Breast epithelium (tissue), 4 donors: Measurements from ENCODE around the gene ARHGAP31. TPM values are rescaled to one million over a fixed set of nuclear protein-coding genes. Genes with fewer than 3 reads are reported as not detected.
"Not testable (repeated sequence)": the region's sequence is repeated elsewhere in the genome, so short reads cannot be mapped to it uniquely, and the experiment has no call there.

Source experiments
- DNase-seq, 2 donors: peaks; one replicate each; pipeline ENCODE4 v3.0.0-alpha.2; 2019; ENCODE audit warnings: low spot score in 2 of 2
- H3K27ac ChIP-seq, 2 donors: fragments of 200-600 bp; sonication (generic) in 1 of 2; one replicate each; pipeline ENCODE4 v1.5.1; 2016 to 2019; ENCODE audit warnings: mild to moderate bottlenecking in 1 of 2
- H3K27me3 ChIP-seq, 2 donors: fragments of 200-600 bp; sonication (generic) in 1 of 2; one replicate each; pipeline versions ENCODE4 v1.5.1 to v1.6.0; 2017 to 2019; ENCODE audit warnings: control low read depth in 1 of 2, mild to moderate bottlenecking in 1 of 2
- H3K36me3 ChIP-seq: fragments of 200-600 bp; one replicate; pipeline ENCODE4 v1.5.1; 2019
- H3K4me1 ChIP-seq, 2 donors: fragments of 200-600 bp; sonication (generic); one replicate each; pipeline ENCODE4 v1.5.1; 2016 to 2019; ENCODE audit warnings: control low read depth in 1 of 2
- H3K4me3 ChIP-seq, 3 donors: fragments of 200-600 bp; sonication (generic); 1 replicate in 2 of 3; 2 replicates in 1 of 3; pipeline ENCODE4 v1.5.1; 2016 to 2019; ENCODE audit warnings: mild to moderate bottlenecking in 3 of 3, moderate library complexity in 2 of 3
- H3K9me3 ChIP-seq, 2 donors: fragments of 200-600 bp; sonication (generic) in 1 of 2; one replicate each; pipeline ENCODE4 v1.5.1; 2016 to 2019; ENCODE audit warnings: control low read depth in 1 of 2
- CTCF ChIP-seq, 3 donors: fragments of 450-650 bp; IDR thresholded peaks; one replicate each; pipeline ENCODE4 v1.5.1; 2016 to 2017; ENCODE audit warnings: antibody characterized with exemption in 3 of 3, mild to moderate bottlenecking in 3 of 3, moderate library complexity in 3 of 3
- POLR2A ChIP-seq: fragments of 450-650 bp; IDR thresholded peaks from one replicate; pipeline ENCODE4 v1.6.1; 2016; ENCODE audit warnings: antibody characterized with exemption, mild to moderate bottlenecking, moderate library complexity
- POLR2AphosphoS5 ChIP-seq, 3 donors: sonication (generic); formaldehyde crosslinking; IDR thresholded peaks; one replicate each; pipeline ENCODE4 v1.6.1; 2017; ENCODE audit warnings: antibody characterized with exemption in 3 of 3
- intact Hi-C: fragments of 100-400 bp; cut with DNase I; formaldehyde crosslinking; loops from one replicate; pipeline ENCODE4 v1.15.1; 2023; ENCODE audit warnings: low total_unique reads
- total RNA-seq, 3 donors: library from RNA; depleted of rRNA; stranded (reverse); fragments of >200 nt; gene quantifications; one replicate each; pipeline ENCODE4 v1.1.0, GENCODE V29; 2016

The ARHGAP31 gene
- total RNA-seq, 3 donors from 2014 or later, result 11.6 to 19.3 (median 18.2) TPM

GRCh38 chr3:119302697-119303551 is 8.7 kb downstream of the ARHGAP31 start:
- Histone ChIP-seq H3K27ac (no peak overlapping the region), H3K27me3 (no peaks in the 10 kb centered on the region), H3K9me3 (no peaks in the 10 kb centered on the region), H3K36me3 (no peaks in the 10 kb centered on the region), H3K4me1 (peaks cover 0 to 3% of the 10 kb centered on the region in 2 donors), H3K4me3 (no peak overlapping the region)
- no peak for TF ChIP-seq CTCF (IDR thresholded peaks at IDR 0.05)
- TF ChIP-seq POLR2A, result no peak
- no peak for TF ChIP-seq POLR2AphosphoS5 (IDR thresholded peaks at IDR 0.05)
- DNase-seq, result no peak
- intact Hi-C loops, result no loop called here

GRCh38 chr3:119304201-119304713 is 10.1 kb downstream of the ARHGAP31 start:
- no peak for TF ChIP-seq POLR2AphosphoS5 (IDR thresholded peaks at IDR 0.05)
- no peak for TF ChIP-seq POLR2A
- no peak for TF ChIP-seq CTCF (IDR thresholded peaks at IDR 0.05)
- no peak for DNase-seq
- intact Hi-C loops, result no loop called here
- H3K27me3 ChIP-seq, result no peaks in the 10 kb centered on the region
- no peaks in the 10 kb centered on the region for H3K36me3 ChIP-seq
- peaks cover 0 to 3% of the 10 kb centered on the region in 2 donors for H3K4me1 ChIP-seq
- no peak overlapping the region for H3K27ac ChIP-seq
- H3K9me3 ChIP-seq, result no peaks in the 10 kb centered on the region
- H3K4me3 ChIP-seq, result no peak overlapping the region

- DNase-seq, result no peak
- Histone ChIP-seq H3K27me3 (no peaks in the 10 kb centered on the region), H3K36me3 (no peaks in the 10 kb centered on the region), H3K4me3 (no peak overlapping the region), H3K27ac (no peak overlapping the region), H3K9me3 (no peaks in the 10 kb centered on the region), H3K4me1 (peaks cover 0 to 3% of the 10 kb centered on the region in 2 donors)
- no peak for TF ChIP-seq CTCF (IDR thresholded peaks at IDR 0.05)
- no peak for TF ChIP-seq POLR2A
- TF ChIP-seq POLR2AphosphoS5 (IDR thresholded peaks at IDR 0.05), result no peak
- intact Hi-C loops, result no loop called here
Observed at GRCh38 chr3:119305286-119305685, 11.1 kb downstream of the ARHGAP31 start.

GRCh38 chr3:119306378-119306777 is 12.2 kb downstream of the ARHGAP31 start:
- H3K4me1 ChIP-seq, H3K36me3 ChIP-seq, H3K9me3 ChIP-seq, H3K27ac ChIP-seq, H3K4me3 ChIP-seq, H3K27me3 ChIP-seq, intact Hi-C loops, DNase-seq: not testable (repeated sequence)

- H3K27me3 ChIP-seq, result no peaks in the 10 kb centered on the region
- H3K9me3 ChIP-seq, result no peaks in the 10 kb centered on the region
- no peak overlapping the region for H3K4me3 ChIP-seq
- no peak for DNase-seq
- H3K36me3 ChIP-seq, result no peaks in the 10 kb centered on the region
- no peak overlapping the region for H3K27ac ChIP-seq
- TF ChIP-seq POLR2AphosphoS5 (IDR thresholded peaks at IDR 0.05) (no peak), CTCF (IDR thresholded peaks at IDR 0.05) (no peak), POLR2A (no peak)
- no peaks in the 10 kb centered on the region for H3K4me1 ChIP-seq
- intact Hi-C loops, result no loop called here
Observed at GRCh38 chr3:119308355-119308754, 14.2 kb downstream of the ARHGAP31 start.
